AG08396 (cell line): ENCODE measurements around the gene ERG28.
"Not testable (repeated sequence)": the region's sequence is repeated elsewhere in the genome, so short reads cannot be mapped to it uniquely, and the experiment has no call there.

Experiments used
- DNase-seq: peaks from one replicate; pipeline ENCODE4 v3.0.0; 2012; ENCODE audit warnings: low spot score, mixed read lengths

Gene ERG28

GRCh38 chr14:75625034-75625433 lies 35.6 kb downstream of the ERG28 start:
- DNase-seq: no peak

- no peak for DNase-seq
Measured at GRCh38 chr14:75619548-75619947, 41.1 kb downstream of the ERG28 start.

GRCh38 chr14:75615200-75615599 lies 45.5 kb downstream of the ERG28 start:
- DNase-seq: no peak

- no peak for DNase-seq
Measured at GRCh38 chr14:75614179-75614578, 46.5 kb downstream of the ERG28 start.

- no peak for DNase-seq
Measured at GRCh38 chr14:75612157-75612556, 48.5 kb downstream of the ERG28 start.

- no peak for DNase-seq
Measured at GRCh38 chr14:75610834-75611233, 49.8 kb downstream of the ERG28 start.

- DNase-seq: no peak
Measured at GRCh38 chr14:75609606-75610475, 50.8 kb downstream of the ERG28 start.

GRCh38 chr14:75609116-75609515 lies 51.6 kb downstream of the ERG28 start:
- DNase-seq: no peak

GRCh38 chr14:75607842-75608640 lies 52.6 kb downstream of the ERG28 start:
- DNase-seq: no peak

GRCh38 chr14:75607044-75607443 lies 53.6 kb downstream of the ERG28 start:
- no peak for DNase-seq

- no peak for DNase-seq
Measured at GRCh38 chr14:75605916-75606315, 54.8 kb downstream of the ERG28 start.

- DNase-seq: no peak
Measured at GRCh38 chr14:75604979-75605851, 55.5 kb downstream of the ERG28 start.

- DNase-seq: no peak
Measured at GRCh38 chr14:75602503-75602902, 58.2 kb downstream of the ERG28 start.

- not testable (repeated sequence) for DNase-seq
Measured at GRCh38 chr14:75601061-75601460, 59.6 kb downstream of the ERG28 start.

GRCh38 chr14:75600100-75600499 lies 60.6 kb downstream of the ERG28 start:
- not testable (repeated sequence) for DNase-seq
